ENCODE measurements around the gene CFAP54.

The CFAP54 gene

DNA sequence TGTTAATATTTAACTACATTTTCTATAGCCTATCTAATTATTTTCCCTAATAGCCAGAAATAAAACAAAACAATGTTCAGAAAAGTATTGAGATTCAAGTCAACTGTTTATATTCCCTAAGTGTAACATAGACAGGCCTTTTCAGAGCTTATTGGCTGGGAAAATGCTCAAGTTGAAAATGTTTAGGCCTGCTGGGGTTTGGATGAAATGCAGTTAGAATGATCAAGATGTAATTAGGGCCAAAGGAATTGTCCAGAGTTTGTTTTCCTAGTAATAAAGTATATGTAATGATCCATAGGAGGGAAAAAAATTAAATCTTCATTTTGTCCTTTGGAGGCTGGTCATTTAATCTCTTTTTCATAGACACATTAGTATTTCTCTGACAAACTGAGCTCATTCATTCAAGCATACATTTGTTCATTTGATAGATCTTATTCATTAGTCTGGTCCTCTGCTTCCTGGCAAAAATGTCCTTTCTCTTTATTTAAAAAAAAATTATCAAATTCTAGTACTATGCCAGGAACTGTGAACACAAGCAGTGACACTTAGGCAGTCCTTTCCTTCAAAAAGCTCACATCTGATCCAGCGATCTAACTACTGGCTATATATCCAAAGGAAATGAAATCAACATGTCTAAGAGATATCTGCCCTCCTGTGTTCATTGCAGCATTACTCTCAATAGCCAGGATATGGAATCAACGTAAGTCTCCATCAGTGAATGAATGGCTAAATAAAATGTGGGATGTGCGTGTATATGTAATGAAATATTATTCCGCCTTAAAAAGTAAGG is 377.6 kb downstream of the CFAP54 start:
- TF ChIP-seq, protein P1, sequence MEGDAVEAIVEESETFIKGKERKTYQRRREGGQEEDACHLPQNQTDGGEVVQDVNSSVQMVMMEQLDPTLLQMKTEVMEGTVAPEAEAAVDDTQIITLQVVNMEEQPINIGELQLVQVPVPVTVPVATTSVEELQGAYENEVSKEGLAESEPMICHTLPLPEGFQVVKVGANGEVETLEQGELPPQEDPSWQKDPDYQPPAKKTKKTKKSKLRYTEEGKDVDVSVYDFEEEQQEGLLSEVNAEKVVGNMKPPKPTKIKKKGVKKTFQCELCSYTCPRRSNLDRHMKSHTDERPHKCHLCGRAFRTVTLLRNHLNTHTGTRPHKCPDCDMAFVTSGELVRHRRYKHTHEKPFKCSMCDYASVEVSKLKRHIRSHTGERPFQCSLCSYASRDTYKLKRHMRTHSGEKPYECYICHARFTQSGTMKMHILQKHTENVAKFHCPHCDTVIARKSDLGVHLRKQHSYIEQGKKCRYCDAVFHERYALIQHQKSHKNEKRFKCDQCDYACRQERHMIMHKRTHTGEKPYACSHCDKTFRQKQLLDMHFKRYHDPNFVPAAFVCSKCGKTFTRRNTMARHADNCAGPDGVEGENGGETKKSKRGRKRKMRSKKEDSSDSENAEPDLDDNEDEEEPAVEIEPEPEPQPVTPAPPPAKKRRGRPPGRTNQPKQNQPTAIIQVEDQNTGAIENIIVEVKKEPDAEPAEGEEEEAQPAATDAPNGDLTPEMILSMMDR (IDR thresholded peaks at IDR 0.05; ENCODE audit: low read depth, low read length), result no peak
- no peak for TF ChIP-seq POLR2A (IDR thresholded peaks at IDR 0.05; ENCODE audit: extremely low read depth, insufficient read length)
- TF ChIP-seq MYC (IDR thresholded peaks at IDR 0.05; ENCODE audit: low read depth, low read length), result no peak
- TF ChIP-seq, protein P2, sequence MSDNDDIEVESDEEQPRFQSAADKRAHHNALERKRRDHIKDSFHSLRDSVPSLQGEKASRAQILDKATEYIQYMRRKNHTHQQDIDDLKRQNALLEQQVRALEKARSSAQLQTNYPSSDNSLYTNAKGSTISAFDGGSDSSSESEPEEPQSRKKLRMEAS (IDR thresholded peaks at IDR 0.05; ENCODE audit: low read depth, low read length), result no peak
- no peak overlapping the region for H3K4me3 ChIP-seq (ENCODE audit: low read depth, low read length)
- DNase-seq (ENCODE audit: low read depth), result no peak

DNA sequence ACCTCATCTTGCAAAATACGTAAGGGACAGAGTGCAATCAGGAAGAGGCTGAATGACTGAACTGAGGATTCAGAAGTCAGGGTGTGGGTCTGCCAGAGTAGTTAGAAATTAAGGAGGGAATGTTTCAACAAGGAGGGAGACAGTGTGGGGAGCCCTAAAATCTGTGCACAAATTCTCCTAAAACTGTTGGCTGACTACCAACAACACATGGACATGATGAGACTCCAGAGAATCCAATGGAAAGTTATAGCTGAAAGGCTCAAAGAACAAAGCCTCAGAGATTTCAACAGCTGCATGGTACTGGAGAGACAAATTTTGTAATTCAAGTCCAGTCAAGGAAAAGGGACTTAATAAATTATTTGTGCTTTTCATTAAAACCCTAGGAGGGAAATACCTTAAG is 381.6 kb downstream of the CFAP54 start:
- TF ChIP-seq, protein P1 (IDR thresholded peaks at IDR 0.05; ENCODE audit: low read depth, low read length), result no peak
- TF ChIP-seq, protein P2 (IDR thresholded peaks at IDR 0.05; ENCODE audit: low read depth, low read length), result no peak
- no peak for TF ChIP-seq MYC (IDR thresholded peaks at IDR 0.05; ENCODE audit: low read depth, low read length)
- no peak for DNase-seq (ENCODE audit: low read depth)
- H3K4me3 ChIP-seq (ENCODE audit: low read depth, low read length), result no peak overlapping the region

DNA sequence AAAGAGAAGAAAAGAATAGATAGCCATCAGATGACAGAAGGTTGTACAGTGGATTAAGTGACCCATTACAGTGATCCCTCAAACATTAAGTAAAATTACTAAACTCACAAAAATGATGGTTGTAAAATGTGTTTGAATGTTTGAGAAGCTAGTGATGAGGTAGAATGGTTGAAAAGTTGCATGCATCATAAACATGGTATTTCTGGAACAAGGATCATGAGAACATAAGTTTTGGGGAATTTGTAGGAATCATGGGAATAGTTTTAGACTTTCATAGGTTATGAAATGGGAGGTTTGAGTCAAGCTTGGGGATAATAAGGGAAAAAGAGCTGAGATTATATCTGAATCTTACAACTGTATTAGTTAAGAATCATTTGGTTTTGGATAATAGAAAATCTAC is 383.6 kb downstream of the CFAP54 start:
- no peak for DNase-seq (ENCODE audit: low read depth)
- H3K4me3 ChIP-seq (ENCODE audit: low read depth, low read length), result no peak overlapping the region
- TF ChIP-seq POLR2A (IDR thresholded peaks at IDR 0.05; ENCODE audit: extremely low read depth, insufficient read length) (no peak), MYC (IDR thresholded peaks at IDR 0.05; ENCODE audit: low read depth, low read length) (no peak)
- TF ChIP-seq, protein P2 (IDR thresholded peaks at IDR 0.05; ENCODE audit: low read depth, low read length), result no peak
- TF ChIP-seq, protein P1 (IDR thresholded peaks at IDR 0.05; ENCODE audit: low read depth, low read length), result no peak

DNA sequence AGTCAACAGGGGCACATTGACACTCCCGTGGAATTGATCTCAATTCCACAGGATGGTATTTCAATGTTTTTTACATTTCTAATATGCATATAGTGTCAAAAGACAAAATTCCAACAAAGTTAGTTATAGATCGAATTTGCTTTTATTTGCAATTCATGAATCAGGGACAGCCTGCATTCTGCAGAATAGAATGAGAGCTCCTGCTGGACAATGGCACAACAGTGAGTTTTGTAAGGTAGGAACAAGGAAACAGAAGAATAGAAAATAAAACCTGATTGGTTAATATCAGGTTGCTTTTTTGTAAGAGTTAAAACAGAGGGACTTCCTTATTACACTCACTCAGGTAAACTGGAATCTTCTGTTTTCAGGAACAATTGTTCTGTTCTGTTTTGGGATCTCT is 384.8 kb downstream of the CFAP54 start:
- H3K4me3 ChIP-seq (ENCODE audit: low read depth, low read length), result no peak overlapping the region
- TF ChIP-seq MYC (IDR thresholded peaks at IDR 0.05; ENCODE audit: low read depth, low read length), result no peak
- TF ChIP-seq, protein P2 (IDR thresholded peaks at IDR 0.05; ENCODE audit: low read depth, low read length), result no peak
- TF ChIP-seq, protein P1 (IDR thresholded peaks at IDR 0.05; ENCODE audit: low read depth, low read length), result no peak
- no peak for TF ChIP-seq POLR2A (IDR thresholded peaks at IDR 0.05; ENCODE audit: extremely low read depth, insufficient read length)
- DNase-seq (ENCODE audit: low read depth), result no peak

DNA sequence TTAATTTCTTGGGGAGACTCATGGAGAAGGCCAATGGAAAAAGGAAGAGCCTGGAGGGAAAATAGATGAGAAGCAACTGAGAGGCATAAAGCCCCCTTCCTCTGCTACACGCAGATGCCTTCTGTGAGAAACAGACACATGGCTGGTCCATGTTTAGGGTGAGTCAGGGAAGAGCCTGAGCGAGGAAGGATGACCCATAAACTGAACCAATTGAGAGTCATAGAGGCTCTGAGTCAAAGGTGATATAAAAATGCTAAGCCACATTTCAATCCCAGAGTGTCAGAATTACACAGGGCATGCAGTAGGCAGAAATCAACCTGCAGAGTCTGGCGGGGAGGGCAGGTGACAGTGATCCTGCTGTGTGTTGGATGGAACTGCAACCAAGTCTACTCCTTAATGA is 387.6 kb downstream of the CFAP54 start:
- TF ChIP-seq, protein P1 (IDR thresholded peaks at IDR 0.05; ENCODE audit: low read depth, low read length), result no peak
- TF ChIP-seq POLR2A (IDR thresholded peaks at IDR 0.05; ENCODE audit: extremely low read depth, insufficient read length) (no peak), MYC (IDR thresholded peaks at IDR 0.05; ENCODE audit: low read depth, low read length) (no peak)
- TF ChIP-seq, protein P2 (IDR thresholded peaks at IDR 0.05; ENCODE audit: low read depth, low read length), result no peak
- DNase-seq (ENCODE audit: low read depth), result no peak
- no peak overlapping the region for H3K4me3 ChIP-seq (ENCODE audit: low read depth, low read length)
